Fibroblast of the aortic adventitia (primary cell): ENCODE results near the gene POLR1B. TPM values are rescaled to one million over a fixed set of nuclear protein-coding genes. Genes with fewer than 3 reads are reported as not detected.
"Not testable (repeated sequence)": the region's sequence is repeated elsewhere in the genome, so short reads cannot be mapped to it uniquely, and the experiment has no call there.

Experiments used
- DNase-seq: peaks from one replicate; pipeline ENCODE4 v3.0.0-alpha.2; 2010; ENCODE audit warnings: low read depth
- H3K4me3 ChIP-seq: 2 replicates; pipeline ENCODE4 v1.5.1; 2011; ENCODE audit warnings: low read depth, mild to moderate bottlenecking, control low read depth, low read length, moderate library complexity
- total RNA-seq: library from RNA; depleted of rRNA; stranded (reverse); fragments of >200 nt; gene quantifications from 2 replicates; pipeline ENCODE4 v1.2.3, GENCODE V29; 2012; ENCODE audit warnings: low replicate concordance
- TF ChIP-seq, protein P1 (sequence below): IDR thresholded peaks from 2 replicates; pipeline ENCODE4 v1.5.1; 2011; ENCODE audit warnings: mild to moderate bottlenecking, low read length, control low read depth, inconsistent platforms; ENCODE audit not compliant: insufficient read depth

The POLR1B gene
- total RNA-seq, 1 donor = 15.3 TPM

- DNase-seq = no peak
- no peak overlapping the region for H3K4me3 ChIP-seq
- TF ChIP-seq, protein P1, sequence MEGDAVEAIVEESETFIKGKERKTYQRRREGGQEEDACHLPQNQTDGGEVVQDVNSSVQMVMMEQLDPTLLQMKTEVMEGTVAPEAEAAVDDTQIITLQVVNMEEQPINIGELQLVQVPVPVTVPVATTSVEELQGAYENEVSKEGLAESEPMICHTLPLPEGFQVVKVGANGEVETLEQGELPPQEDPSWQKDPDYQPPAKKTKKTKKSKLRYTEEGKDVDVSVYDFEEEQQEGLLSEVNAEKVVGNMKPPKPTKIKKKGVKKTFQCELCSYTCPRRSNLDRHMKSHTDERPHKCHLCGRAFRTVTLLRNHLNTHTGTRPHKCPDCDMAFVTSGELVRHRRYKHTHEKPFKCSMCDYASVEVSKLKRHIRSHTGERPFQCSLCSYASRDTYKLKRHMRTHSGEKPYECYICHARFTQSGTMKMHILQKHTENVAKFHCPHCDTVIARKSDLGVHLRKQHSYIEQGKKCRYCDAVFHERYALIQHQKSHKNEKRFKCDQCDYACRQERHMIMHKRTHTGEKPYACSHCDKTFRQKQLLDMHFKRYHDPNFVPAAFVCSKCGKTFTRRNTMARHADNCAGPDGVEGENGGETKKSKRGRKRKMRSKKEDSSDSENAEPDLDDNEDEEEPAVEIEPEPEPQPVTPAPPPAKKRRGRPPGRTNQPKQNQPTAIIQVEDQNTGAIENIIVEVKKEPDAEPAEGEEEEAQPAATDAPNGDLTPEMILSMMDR = no peak
These were observed 60.7 kb downstream of the POLR1B start for GRCh38 chr2:112602917-112603316.

DNA sequence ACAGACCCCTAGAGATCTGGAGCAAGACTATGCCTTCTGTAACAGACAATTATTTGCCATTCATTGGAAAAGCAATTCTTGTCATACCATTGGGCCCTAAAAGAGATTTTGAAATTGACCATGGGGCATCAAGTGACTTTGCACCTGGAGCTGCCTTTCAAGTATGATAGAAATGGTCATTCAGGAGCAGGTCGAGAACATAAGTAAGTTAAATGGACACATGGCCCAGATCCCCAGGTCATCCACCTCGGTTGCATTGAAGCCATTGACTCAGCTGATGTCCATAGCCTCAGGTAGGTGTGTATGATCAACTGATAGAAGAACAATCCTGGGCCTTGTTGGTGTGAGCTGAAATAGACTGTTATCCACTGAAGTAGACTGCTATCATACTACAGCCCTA is 61.5 kb downstream of the POLR1B start:
- DNase-seq = no peak

DNA sequence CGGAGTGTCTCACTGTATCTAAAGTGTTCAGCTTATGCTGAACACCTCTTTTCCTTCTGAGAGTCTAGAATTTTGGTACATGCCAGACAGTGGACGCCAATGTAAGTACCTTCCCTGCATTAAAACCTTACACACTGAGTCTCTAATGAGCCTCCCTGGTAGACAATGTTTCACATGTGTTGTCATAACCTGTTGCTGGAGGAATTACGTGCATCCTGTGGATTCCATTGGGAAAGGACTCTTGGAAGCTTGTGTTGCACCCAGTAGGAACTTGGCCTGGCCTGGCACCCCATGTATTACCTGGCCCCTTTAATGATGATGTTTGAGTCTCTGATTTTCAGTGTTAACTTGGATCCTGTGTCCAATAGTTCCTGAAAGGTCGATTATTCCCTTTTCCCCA is 62.7 kb downstream of the POLR1B start:
- TF ChIP-seq, protein P1 = no peak
- H3K4me3 ChIP-seq = no peak overlapping the region
- no peak for DNase-seq

More for the DNA sequence above, 61.5 kb downstream of the POLR1B start:
- no peak overlapping the region for H3K4me3 ChIP-seq
- TF ChIP-seq, protein P1 = no peak

GRCh38 chr2:112605926-112606325 is 63.7 kb downstream of the POLR1B start:
- TF ChIP-seq, protein P1 = no peak
- DNase-seq = no peak

GRCh38 chr2:112606547-112606946 is 64.3 kb downstream of the POLR1B start:
- DNase-seq = no peak
- no peak overlapping the region for H3K4me3 ChIP-seq
- TF ChIP-seq, protein P1 = no peak

More at GRCh38 chr2:112605926-112606325, 63.7 kb downstream of the POLR1B start:
- H3K4me3 ChIP-seq = no peak overlapping the region

DNA sequence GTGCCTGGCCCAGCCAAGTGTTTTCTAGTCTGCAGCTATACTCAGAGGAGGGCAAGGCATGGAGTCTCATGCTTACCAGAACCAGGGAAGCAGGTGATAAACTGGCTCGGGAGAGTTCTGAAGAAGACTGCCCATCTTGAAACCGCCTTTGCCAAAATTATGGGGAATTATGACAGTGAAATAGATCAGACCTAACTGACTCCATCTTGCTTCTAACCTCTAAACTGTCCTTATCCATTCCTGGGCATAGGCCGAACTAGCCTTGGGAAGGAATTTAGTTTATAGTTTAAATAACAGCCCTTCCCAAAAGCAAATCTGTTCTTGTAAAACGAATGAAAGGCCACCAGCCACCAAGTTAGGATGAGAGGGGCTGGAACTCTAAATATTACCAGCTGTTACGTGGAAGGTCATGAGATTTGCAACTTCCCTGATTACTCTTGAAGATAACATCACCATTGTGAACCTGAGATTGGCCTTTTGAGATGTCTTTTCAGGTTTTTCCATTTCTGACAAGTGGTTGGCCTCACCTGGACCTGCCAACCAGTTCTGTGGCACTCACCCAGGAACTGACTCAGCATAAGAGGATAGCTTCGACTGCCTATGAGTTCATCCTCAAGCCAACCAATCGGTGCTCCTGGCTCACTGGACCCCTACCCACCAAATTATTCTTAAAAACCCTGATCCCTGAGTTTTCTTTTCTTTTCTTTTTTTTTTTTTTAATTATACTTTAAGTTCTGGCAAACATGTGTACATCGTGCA is 65.6 kb downstream of the POLR1B start:
- no peak overlapping the region for H3K4me3 ChIP-seq
- TF ChIP-seq, protein P1 = no peak
- DNase-seq = no peak

GRCh38 chr2:112609320-112609719 is 67.1 kb downstream of the POLR1B start:
- H3K4me3 ChIP-seq, DNase-seq: not testable (repeated sequence)

GRCh38 chr2:112612283-112612682 is 70.0 kb downstream of the POLR1B start:
- H3K4me3 ChIP-seq, DNase-seq: not testable (repeated sequence)
